Erythroblast (primary cell): ENCODE measurements around the gene OR56B4.

ENCODE experiments used
- GATA1 ChIP-seq: IDR thresholded peaks from 2 replicates; pipeline ENCODE4 v1.6.1; 2011; ENCODE audit warnings: low read depth, mild to moderate bottlenecking, control low read depth, low read length, moderate library complexity
- POLR2A ChIP-seq: IDR thresholded peaks from 2 replicates; pipeline ENCODE4 v1.6.1; 2011; ENCODE audit warnings: mild to moderate bottlenecking, low read length

- no peak for TF ChIP-seq POLR2A
- TF ChIP-seq GATA1, result no peak
Observed at GRCh38 chr11:6062691-6063358, 44.7 kb upstream of the OR56B4 start.
